Nucleus accumbens (tissue), 56 donors: ENCODE data around the gene SP6.

Experiments
- DNase-seq, 56 donors: peaks; one replicate each; lab custom pipeline; 2025; lab: John Stamatoyannopoulos, UW

The SP6 gene

GRCh38 chr17:47839071-47839470 lies 11.9 kb downstream of the SP6 start:
- no peak for DNase-seq

- DNase-seq: no peak
These were observed 12.3 kb downstream of the SP6 start for GRCh38 chr17:47838636-47839035.

GRCh38 chr17:47837401-47838039 lies 13.4 kb downstream of the SP6 start:
- DNase-seq: no peak

- DNase-seq: no peak
These were observed 14.4 kb downstream of the SP6 start for GRCh38 chr17:47836601-47837000.

- no peak for DNase-seq
These were observed 16.2 kb downstream of the SP6 start for GRCh38 chr17:47834756-47835155.

- peak in 11 of 56 donors; percentile 3 to 51 (median 36) for DNase-seq
These were observed 19.0 kb downstream of the SP6 start for GRCh38 chr17:47831934-47832327.

GRCh38 chr17:47831003-47831933 lies 19.7 kb downstream of the SP6 start, which contains the start of the genes LRRC46 and MRPL10:
Gene LRRC46, plus strand, starts transcription at chr17:47831670. Its CDS starts 320 bp downstream, at chr17:47831990.
Gene MRPL10, minus strand, starts transcription at chr17:47831541. Its CDS starts 30 bp downstream, at chr17:47831511.
- DNase-seq: peak in 55 of 56 donors; percentile 62 to 94 (median 88)

GRCh38 chr17:47830396-47831002 lies 20.5 kb downstream of the SP6 start:
- no peak for DNase-seq

GRCh38 chr17:47829870-47830269 lies 21.1 kb downstream of the SP6 start:
- no peak for DNase-seq

- DNase-seq: no peak
These were observed 27.4 kb downstream of the SP6 start for GRCh38 chr17:47823519-47823918.

GRCh38 chr17:47822785-47823184 lies 28.2 kb downstream of the SP6 start:
- DNase-seq: no peak

GRCh38 chr17:47821424-47822391 lies 29.3 kb downstream of the SP6 start, which contains the start of gene OSBPL7:
Gene OSBPL7, minus strand, starts transcription at chr17:47821794. Its CDS starts 1,516 bp downstream, at chr17:47820278.
- DNase-seq: peak in 55 of 56 donors; percentile 13 to 87 (median 67)

- DNase-seq: no peak
These were observed 29.9 kb downstream of the SP6 start for GRCh38 chr17:47821031-47821423.

GRCh38 chr17:47820033-47820789 lies 30.8 kb downstream of the SP6 start:
- no peak for DNase-seq

- no peak for DNase-seq
These were observed 31.5 kb downstream of the SP6 start for GRCh38 chr17:47819475-47819874.

GRCh38 chr17:47818002-47818695 lies 32.8 kb downstream of the SP6 start:
- no peak for DNase-seq

GRCh38 chr17:47816947-47817346 lies 34.0 kb downstream of the SP6 start:
- no peak for DNase-seq

- no peak for DNase-seq
These were observed 34.7 kb downstream of the SP6 start for GRCh38 chr17:47816111-47816735.
